DOHH2 (cell line): ENCODE results near the gene SLC12A8.
A peak's percentile ranks its signal among the peaks of the same experiment; 100 is the strongest.

Source experiments
- H3F3A ChIP-seq: fragments of 200-600 bp; sonication (generic), shearing (Covaris generic); 2 replicates; pipeline ENCODE4 v1.6.0; 2016; ENCODE audit warnings: antibody characterized with exemption, mild to moderate bottlenecking; ENCODE audit not compliant: control insufficient read depth, insufficient read depth
- H3K27ac ChIP-seq: fragments of 200-600 bp; sonication (generic); 2 replicates; pipeline ENCODE4 v1.5.1; 2014; ENCODE audit warnings: low read depth, mild to moderate bottlenecking, low read length, moderate library complexity
- H3K27me3 ChIP-seq: fragments of 200-600 bp; sonication (generic); 2 replicates; pipeline ENCODE4 v1.6.1; 2014; ENCODE audit warnings: mild to moderate bottlenecking, low read length, mixed read lengths; ENCODE audit not compliant: control insufficient read depth
- H3K36me3 ChIP-seq: fragments of 200-600 bp; sonication (generic); 2 replicates; pipeline ENCODE4 v1.6.1; 2014; ENCODE audit warnings: mild to moderate bottlenecking, low read length, moderate library complexity, mixed read lengths; ENCODE audit not compliant: control insufficient read depth
- H3K4me1 ChIP-seq: fragments of 200-600 bp; sonication (generic); 2 replicates; pipeline ENCODE4 v1.6.1; 2014; ENCODE audit warnings: mild to moderate bottlenecking, low read length, mixed read lengths; ENCODE audit not compliant: control insufficient read depth
- H3K4me2 ChIP-seq: fragments of 200-600 bp; sonication (generic); 2 replicates; pipeline ENCODE4 v1.6.0; 2014; ENCODE audit warnings: mild to moderate bottlenecking, low read length, moderate library complexity
- H3K4me3 ChIP-seq: fragments of 200-600 bp; sonication (generic); 2 replicates; pipeline ENCODE4 v1.5.1; 2014; ENCODE audit warnings: mild to moderate bottlenecking, low read length, mixed read lengths
- H3K79me2 ChIP-seq: fragments of 200-600 bp; sonication (generic); 2 replicates; pipeline ENCODE4 v1.6.1; 2014; ENCODE audit warnings: mild to moderate bottlenecking, low read length, mixed read lengths; ENCODE audit not compliant: control insufficient read depth
- H3K9me2 ChIP-seq: fragments of 200-600 bp; sonication (generic); replicated peaks from 2 replicates; pipeline ENCODE4 v1.6.1; 2014; ENCODE audit warnings: mild to moderate bottlenecking, low read length, mixed read lengths; ENCODE audit not compliant: control insufficient read depth
- H3K9me3 ChIP-seq: fragments of 200-600 bp; sonication (generic); 2 replicates; pipeline ENCODE4 v1.6.1; 2014; ENCODE audit warnings: antibody characterized with exemption, low read length, mixed read lengths; ENCODE audit not compliant: control insufficient read depth, insufficient read depth
- H4K20me1 ChIP-seq: fragments of 200-600 bp; sonication (generic); 2 replicates; pipeline ENCODE4 v1.6.0; 2014; ENCODE audit warnings: low read depth, mild to moderate bottlenecking, antibody characterized with exemption, low read length, moderate library complexity; ENCODE audit not compliant: control insufficient read depth, insufficient read depth
- EZH2phosphoT487 ChIP-seq: fragments of 200-600 bp; sonication (generic); IDR thresholded peaks from 2 replicates; pipeline ENCODE4 v1.6.1; 2017; ENCODE audit warnings: borderline replicate concordance, mild to moderate bottlenecking, antibody characterized with exemption, low read length, moderate library complexity, mixed read lengths
- TF ChIP-seq, protein P1 (sequence below): fragments of 200-600 bp; sonication (generic); IDR thresholded peaks from one replicate; pipeline ENCODE4 v1.5.1; 2014; ENCODE audit warnings: antibody characterized with exemption, mild to moderate bottlenecking, low read depth, low read length; ENCODE audit not compliant: poor library complexity, severe bottlenecking

Gene SLC12A8

DNA sequence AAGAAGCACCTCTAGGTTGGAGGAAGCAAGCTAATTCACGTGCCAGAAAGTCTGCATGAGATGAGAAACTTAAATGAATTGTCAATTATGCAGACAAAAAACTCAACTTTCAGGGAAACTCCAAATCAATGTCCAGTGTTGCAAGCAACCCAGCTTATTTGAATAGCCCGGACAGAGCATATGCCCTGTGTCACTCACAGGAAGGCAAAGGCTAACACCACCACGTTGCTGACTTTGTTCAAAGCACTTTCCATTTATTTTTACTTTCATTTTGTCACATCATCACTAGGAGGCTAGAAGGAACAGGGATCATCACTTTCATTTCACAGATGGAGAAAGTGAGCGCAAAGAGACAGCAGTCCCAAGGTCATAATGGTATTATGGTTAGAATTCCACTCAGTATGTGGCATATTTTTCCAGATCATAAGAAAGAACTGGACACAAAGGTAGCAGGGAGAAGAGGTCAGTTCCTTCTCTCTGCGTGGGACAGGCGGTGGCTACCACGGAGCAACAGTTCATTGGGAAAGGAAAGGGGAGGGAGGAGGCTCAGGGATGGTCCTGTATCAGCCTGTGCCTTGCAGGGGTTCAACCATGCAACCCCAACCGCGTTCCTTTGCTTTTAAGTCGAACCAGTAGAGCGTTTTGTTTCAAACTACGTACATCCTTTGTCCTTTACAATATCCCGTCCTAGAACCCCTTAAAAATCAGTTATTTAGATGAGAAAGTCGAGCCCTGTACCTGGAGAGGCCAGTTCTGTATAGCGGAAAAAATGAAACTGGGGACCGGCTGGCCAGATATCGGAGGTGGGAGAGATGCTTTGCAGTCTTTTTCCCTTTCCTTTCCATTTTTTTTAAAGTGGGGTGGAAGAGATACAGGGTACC, 157.9 kb downstream of the SLC12A8 start:
- TF ChIP-seq EZH2phosphoT487: no peak; the same call in none of the 2 replicates
- Histone ChIP-seq H3K27me3 (peaks cover 80% of the 10 kb centered on the region), H3K79me2 (no peaks in the 10 kb centered on the region), H3K4me2 (peak overlapping the region; percentile 42), H3K27ac (no peak overlapping the region), H3K36me3 (no peaks in the 10 kb centered on the region), H3F3A (no peaks in the 10 kb centered on the region), H3K9me3 (no peaks in the 10 kb centered on the region), H4K20me1 (no peaks in the 10 kb centered on the region), H3K4me1 (peaks cover 8% of the 10 kb centered on the region; the same call in 1 of the 2 replicates), H3K9me2 (no peaks in the 10 kb centered on the region), H3K4me3 (peak overlapping the region; percentile 34)

DNA sequence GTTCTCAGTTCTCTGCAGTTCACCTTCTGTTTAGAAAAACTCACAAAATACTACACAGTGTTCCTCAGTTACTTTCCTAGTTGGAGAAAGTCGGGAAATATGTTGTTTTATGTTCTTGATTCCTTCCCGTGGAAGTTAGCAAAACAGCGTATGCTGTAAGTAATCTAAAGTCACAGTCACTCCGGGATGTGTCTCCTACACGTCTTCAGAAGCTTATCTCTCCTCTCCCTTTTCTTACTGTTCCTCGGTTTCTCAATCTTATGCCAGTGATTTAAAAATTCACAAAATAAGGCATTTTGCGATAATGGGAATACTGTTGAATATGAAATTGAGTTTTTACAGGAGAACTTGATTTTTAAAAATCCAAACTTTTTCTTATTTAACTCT, 158.5 kb downstream of the SLC12A8 start:
- no peaks in the 10 kb centered on the region for H3K9me2 ChIP-seq
- no peaks in the 10 kb centered on the region for H4K20me1 ChIP-seq
- H3K4me3 ChIP-seq: no peak overlapping the region
- H3F3A ChIP-seq: no peaks in the 10 kb centered on the region
- peaks cover 78% of the 10 kb centered on the region for H3K27me3 ChIP-seq
- H3K4me2 ChIP-seq: peak overlapping the region; percentile 42
- H3K4me1 ChIP-seq: peaks cover 8% of the 10 kb centered on the region; the same call in 1 of the 2 replicates
- H3K9me3 ChIP-seq: no peaks in the 10 kb centered on the region
- H3K27ac ChIP-seq: no peak overlapping the region
- no peaks in the 10 kb centered on the region for H3K79me2 ChIP-seq
- H3K36me3 ChIP-seq: no peaks in the 10 kb centered on the region
- TF ChIP-seq, protein P1, sequence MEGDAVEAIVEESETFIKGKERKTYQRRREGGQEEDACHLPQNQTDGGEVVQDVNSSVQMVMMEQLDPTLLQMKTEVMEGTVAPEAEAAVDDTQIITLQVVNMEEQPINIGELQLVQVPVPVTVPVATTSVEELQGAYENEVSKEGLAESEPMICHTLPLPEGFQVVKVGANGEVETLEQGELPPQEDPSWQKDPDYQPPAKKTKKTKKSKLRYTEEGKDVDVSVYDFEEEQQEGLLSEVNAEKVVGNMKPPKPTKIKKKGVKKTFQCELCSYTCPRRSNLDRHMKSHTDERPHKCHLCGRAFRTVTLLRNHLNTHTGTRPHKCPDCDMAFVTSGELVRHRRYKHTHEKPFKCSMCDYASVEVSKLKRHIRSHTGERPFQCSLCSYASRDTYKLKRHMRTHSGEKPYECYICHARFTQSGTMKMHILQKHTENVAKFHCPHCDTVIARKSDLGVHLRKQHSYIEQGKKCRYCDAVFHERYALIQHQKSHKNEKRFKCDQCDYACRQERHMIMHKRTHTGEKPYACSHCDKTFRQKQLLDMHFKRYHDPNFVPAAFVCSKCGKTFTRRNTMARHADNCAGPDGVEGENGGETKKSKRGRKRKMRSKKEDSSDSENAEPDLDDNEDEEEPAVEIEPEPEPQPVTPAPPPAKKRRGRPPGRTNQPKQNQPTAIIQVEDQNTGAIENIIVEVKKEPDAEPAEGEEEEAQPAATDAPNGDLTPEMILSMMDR: no peak
- no peak for TF ChIP-seq EZH2phosphoT487

DNA sequence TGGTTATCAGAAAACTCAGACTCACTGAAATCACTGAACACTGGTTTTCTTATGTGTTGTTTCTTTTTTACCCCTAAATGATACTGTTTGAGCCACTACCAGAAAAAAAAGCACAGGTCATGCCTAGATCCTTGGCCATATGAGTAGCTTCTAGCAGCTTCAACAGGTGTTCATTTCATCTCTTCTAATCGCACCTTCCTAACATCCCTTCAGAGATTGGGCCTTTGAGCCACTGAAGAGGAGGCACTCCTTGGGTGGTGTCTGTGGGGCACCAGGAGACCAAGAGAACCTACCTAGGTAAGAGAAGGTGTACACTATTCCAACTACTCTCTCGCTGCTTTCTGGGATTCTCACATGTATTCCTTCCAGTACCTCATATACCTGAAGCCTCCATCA, 159.2 kb downstream of the SLC12A8 start:
- Histone ChIP-seq H3K79me2 (no peaks in the 10 kb centered on the region), H3F3A (no peaks in the 10 kb centered on the region), H3K27me3 (peaks cover 73% of the 10 kb centered on the region), H3K36me3 (no peaks in the 10 kb centered on the region), H3K9me3 (no peaks in the 10 kb centered on the region), H4K20me1 (no peaks in the 10 kb centered on the region), H3K4me2 (no peak overlapping the region), H3K9me2 (no peaks in the 10 kb centered on the region), H3K27ac (no peak overlapping the region), H3K4me1 (peaks cover 8% of the 10 kb centered on the region; the same call in 1 of the 2 replicates), H3K4me3 (no peak overlapping the region)
- TF ChIP-seq, protein P1: no peak
- no peak for TF ChIP-seq EZH2phosphoT487
